Kidney epithelial cell (primary cell): Measurements from ENCODE around the gene URM1. TPM values are rescaled to one million over a fixed set of nuclear protein-coding genes. Genes with fewer than 3 reads are reported as not detected.

ENCODE experiments used
- DNase-seq: peaks from one replicate; pipeline ENCODE4 v3.0.0-alpha.2; 2010; ENCODE audit warnings: low read depth
- H3K27me3 ChIP-seq: 2 replicates; pipeline ENCODE4 v1.6.0; 2011; ENCODE audit warnings: low read length; ENCODE audit not compliant: control insufficient read depth, insufficient read depth
- H3K36me3 ChIP-seq: 2 replicates; pipeline ENCODE4 v1.5.1; 2011; ENCODE audit warnings: low read length; ENCODE audit not compliant: control insufficient read depth, insufficient read depth
- H3K4me3 ChIP-seq: 2 replicates; pipeline ENCODE4 v1.5.1; 2011; ENCODE audit warnings: low read depth, mild to moderate bottlenecking, control low read depth, low read length
- total RNA-seq: library from RNA; depleted of rRNA; stranded (reverse); fragments of >200 nt; gene quantifications from 2 replicates; pipeline ENCODE4 v1.2.3, GENCODE V29; 2015
- TF ChIP-seq, protein P1 (sequence below): IDR thresholded peaks from 2 replicates; pipeline ENCODE4 v1.5.1; 2011; ENCODE audit warnings: mild to moderate bottlenecking, moderate library complexity, low read length, control low read depth, inconsistent platforms; ENCODE audit not compliant: insufficient read depth, poor library complexity, severe bottlenecking

Gene URM1
- total RNA-seq, 1 donor from 2014 or later: 49.9 TPM

DNA sequence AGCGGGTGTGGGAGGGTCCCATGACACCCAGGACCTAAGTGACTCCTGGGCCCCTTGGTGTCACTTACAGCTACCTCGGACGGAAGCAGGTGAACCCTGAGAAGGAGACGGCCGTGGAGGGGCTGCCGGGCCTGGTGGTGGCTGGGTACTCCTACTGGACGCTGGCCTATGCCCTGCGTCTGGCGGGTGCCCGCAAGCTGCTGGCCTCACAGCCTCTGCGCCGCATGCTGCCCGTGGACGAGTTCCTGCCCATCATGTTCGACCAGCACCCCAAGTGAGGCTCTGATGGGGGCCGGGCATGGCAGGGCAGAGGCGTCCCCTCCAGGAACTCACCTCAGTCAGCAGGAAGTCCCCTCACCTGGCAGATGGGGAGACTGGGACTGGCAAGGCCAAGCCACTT is 63.2 kb downstream of the URM1 start:
- DNase-seq: no peak
- TF ChIP-seq, protein P1, sequence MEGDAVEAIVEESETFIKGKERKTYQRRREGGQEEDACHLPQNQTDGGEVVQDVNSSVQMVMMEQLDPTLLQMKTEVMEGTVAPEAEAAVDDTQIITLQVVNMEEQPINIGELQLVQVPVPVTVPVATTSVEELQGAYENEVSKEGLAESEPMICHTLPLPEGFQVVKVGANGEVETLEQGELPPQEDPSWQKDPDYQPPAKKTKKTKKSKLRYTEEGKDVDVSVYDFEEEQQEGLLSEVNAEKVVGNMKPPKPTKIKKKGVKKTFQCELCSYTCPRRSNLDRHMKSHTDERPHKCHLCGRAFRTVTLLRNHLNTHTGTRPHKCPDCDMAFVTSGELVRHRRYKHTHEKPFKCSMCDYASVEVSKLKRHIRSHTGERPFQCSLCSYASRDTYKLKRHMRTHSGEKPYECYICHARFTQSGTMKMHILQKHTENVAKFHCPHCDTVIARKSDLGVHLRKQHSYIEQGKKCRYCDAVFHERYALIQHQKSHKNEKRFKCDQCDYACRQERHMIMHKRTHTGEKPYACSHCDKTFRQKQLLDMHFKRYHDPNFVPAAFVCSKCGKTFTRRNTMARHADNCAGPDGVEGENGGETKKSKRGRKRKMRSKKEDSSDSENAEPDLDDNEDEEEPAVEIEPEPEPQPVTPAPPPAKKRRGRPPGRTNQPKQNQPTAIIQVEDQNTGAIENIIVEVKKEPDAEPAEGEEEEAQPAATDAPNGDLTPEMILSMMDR: no peak
- Histone ChIP-seq H3K36me3 (no peaks in the 10 kb centered on the region), H3K4me3 (no peak overlapping the region), H3K27me3 (no peaks in the 10 kb centered on the region)

DNA sequence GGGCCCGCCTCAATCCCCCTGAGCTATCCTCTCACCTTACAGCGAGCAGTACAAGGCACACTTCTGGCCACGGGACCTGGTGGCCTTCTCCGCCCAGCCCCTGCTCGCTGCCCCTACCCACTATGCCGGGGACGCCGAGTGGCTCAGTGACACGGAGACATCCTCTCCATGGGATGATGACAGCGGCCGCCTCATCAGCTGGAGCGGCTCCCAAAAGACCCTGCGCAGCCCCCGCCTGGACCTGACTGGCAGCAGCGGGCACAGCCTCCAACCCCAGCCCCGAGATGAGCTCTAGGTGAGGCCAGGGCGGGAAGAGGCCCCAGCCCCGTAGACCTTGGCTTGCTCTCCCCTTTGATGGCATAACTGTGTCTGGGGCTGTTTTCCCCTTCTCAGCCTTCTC is 64.4 kb downstream of the URM1 start:
- TF ChIP-seq, protein P1: no peak
- no peak for DNase-seq
- Histone ChIP-seq H3K4me3 (no peak overlapping the region), H3K27me3 (no peaks in the 10 kb centered on the region), H3K36me3 (no peaks in the 10 kb centered on the region)

DNA sequence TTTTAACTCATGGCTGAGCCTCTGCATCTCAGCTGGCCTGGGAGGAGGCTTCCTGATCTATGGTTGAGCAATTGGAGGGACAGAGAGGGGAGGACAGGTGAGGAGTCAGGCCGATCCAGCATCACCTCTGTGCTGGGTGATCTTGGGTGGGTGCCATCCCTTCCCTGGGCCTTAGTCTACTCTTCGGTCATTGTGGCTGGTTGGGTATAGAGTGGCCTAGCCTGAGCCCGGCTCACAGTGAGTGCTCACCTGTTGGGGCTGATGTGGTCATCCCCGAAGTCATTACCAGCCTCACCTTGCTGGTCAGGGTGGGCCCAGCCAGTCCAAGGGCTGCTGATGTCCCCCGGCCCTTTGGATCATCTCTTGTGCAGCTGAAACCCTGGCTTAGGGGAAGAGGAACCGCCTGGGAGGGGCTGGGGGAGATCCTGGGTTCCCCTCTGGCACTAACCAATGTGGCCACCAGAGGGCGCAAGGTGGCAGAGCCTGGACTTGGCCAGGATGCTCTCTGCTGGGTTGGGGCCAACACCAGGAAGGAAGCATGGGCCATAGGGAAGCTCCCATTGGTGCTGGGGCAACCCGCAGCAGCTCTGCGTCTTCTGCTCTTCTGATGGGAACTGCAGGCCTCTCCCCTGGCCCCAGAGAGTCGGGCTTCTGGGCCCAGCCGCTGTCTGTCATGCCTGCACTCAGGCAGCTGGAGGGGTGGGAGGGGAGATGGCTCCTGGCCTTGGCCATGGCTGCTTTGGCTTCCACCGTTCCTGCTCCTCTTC is 67.4 kb downstream of the URM1 start:
- Histone ChIP-seq H3K36me3 (no peaks in the 10 kb centered on the region), H3K27me3 (no peaks in the 10 kb centered on the region), H3K4me3 (no peak overlapping the region)
- TF ChIP-seq, protein P1: peak; percentile 96
- no peak for DNase-seq

DNA sequence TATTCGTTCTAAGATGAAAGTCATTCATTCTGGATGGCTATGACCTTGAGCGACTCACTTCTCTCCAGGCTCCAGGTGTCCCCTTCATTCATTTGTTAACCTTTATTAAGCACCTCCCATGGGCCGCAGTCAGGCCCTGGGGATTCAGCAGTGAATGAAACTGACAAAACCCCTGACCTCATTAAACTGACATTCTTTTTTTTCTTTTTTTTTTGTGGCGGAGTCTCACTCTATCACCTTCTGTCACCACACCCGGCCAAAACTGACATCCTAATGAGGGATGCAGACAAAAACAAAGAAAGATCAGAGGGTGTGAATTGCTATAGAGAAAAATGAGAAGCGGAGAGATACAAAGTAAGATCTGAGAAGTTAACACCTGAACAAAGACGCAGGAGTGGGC is 68.1 kb downstream of the URM1 start:
- Histone ChIP-seq H3K27me3 (no peaks in the 10 kb centered on the region), H3K4me3 (no peak overlapping the region), H3K36me3 (no peaks in the 10 kb centered on the region)
- DNase-seq: no peak
- TF ChIP-seq, protein P1: no peak

Other genes with a start within 250 kb of the URM1 start
- 81.2 and 98.4 TPM in 2 replicates for gene PTGES2, start 243.6 kb upstream of the URM1 start, total RNA-seq
- gene LCN2, start 221.9 kb upstream of the URM1 start, total RNA-seq: 233 and 283 TPM in 2 replicates
- gene BBLN, start 211.1 kb upstream of the URM1 start, total RNA-seq: 406 and 420 TPM in 2 replicates
- 56.9 and 103 TPM in 2 replicates for gene CIZ1, start 179.8 kb upstream of the URM1 start, total RNA-seq
- 16.2 and 20.5 TPM in 2 replicates for gene DNM1, start 168.0 kb upstream of the URM1 start, total RNA-seq
- gene GOLGA2, start 95.4 kb upstream of the URM1 start, total RNA-seq: 69.9 and 75.8 TPM in 2 replicates
- 37.4 and 45.5 TPM in 2 replicates for gene SWI5, start 95.1 kb upstream of the URM1 start, total RNA-seq
- 12.7 and 24.4 TPM in 2 replicates for gene TRUB2, start 48.9 kb upstream of the URM1 start, total RNA-seq
- 46.3 and 59.8 TPM in 2 replicates for gene COQ4, start 48.5 kb upstream of the URM1 start, total RNA-seq
- 39.4 and 40.3 TPM in 2 replicates for gene SLC27A4, start 30.8 kb upstream of the URM1 start, total RNA-seq
- 105 and 114 TPM in 2 replicates for gene CERCAM, start 49.5 kb downstream of the URM1 start, total RNA-seq
- 24.9 TPM in 2 replicates for gene ODF2, start 84.6 kb downstream of the URM1 start, total RNA-seq
- gene GLE1, start 133.3 kb downstream of the URM1 start, total RNA-seq: 30.3 and 31.7 TPM in 2 replicates
- 213 and 279 TPM in 2 replicates for gene SPTAN1, start 181.2 kb downstream of the URM1 start, total RNA-seq